ENCODE measurements around the gene ZDHHC8.

Gene ZDHHC8

DNA sequence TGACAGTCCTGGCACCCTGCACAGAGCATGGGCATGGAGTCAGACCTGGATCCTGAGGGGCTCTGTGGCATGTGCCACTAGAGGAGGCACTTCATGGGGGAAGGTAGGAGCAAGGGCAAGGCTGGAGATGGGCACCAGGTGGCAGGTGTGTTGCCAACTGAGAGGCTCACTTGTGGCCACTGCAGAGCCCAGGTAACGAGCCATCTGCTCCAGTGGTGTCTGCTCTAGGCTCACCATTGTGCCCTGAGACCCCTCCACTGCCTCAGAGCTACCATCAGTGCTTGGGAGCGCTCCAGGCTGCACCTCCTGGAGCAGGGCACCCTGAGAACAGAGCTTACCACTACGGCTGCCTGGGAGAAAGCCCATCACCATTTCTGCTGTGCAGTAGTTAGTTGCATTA, 1.3 kb upstream of the ZDHHC8 start:
- peak; percentile 39 to 57 for DNase-seq

GRCh38 chr22:20130731-20131596, 640 bp upstream of the ZDHHC8 start:
- DNase-seq: peak; percentile 52 to 76

DNA sequence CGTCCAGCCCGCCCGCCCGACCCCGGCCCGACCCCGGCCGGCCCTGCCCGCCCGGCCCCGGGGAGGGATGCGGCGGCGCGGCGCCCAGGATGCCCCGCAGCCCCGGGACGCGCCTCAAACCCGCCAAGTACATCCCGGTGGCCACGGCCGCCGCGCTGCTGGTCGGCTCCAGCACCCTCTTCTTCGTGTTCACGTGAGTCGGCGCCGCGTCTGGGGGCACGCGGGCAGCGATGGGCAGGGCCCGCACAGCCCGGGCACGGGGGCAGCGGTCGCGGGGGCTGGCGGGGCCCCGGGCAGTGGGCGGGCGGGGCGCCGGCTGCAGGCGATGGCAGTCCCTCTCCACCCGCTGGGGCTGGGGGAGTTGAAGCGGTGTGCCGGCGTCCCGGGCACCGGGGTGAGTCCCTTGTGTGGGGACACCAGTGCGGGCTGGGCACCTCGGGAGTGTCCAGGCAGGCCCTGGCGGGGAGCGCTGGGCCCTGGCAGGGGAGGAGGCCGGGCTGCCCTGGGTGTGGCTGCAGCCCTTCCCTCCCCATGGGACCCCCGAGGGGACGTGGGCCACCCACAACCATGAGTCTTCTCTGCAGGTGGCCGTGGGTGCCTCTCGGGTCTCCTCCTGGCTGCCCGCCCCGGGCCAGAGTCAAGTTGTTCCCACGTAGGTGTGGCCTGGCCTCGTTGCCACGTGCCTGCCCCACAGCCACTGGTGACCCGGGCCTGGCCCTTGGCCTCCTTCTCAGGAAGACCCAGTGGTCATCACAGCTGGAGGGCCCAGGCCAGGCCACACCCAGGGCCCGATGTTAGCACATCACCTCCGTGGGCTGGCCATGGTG, 468 bp downstream of the ZDHHC8 start:
- no peak for DNase-seq

DNA sequence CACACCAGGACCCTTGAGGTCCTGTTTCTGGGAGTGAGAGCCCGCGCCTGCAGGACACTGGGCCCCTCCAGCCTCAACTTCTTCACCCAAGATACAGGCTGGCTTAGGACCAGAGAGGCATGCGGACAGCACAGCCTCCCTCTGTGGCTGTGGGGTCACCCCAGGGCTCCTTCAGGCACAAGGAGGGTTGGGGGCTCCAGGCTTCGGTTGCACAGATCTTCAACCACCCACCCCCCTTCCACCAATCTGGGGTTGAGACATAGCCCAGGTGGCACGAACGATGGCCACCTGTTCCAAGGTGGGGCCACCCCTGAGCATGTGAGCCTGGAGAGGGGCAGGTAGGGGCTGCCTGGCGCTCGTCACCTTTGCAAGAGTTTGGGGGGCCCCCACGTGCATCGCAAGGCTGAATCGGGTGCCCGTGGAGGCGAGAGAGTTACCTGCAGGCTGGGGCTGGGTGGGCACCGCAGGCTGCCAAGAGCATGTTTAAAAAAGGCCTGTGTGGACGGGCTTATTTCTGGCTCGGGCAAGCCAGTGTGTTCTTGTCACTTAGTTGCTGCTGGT, 1.2 kb downstream of the ZDHHC8 start:
- no peak for DNase-seq

DNA sequence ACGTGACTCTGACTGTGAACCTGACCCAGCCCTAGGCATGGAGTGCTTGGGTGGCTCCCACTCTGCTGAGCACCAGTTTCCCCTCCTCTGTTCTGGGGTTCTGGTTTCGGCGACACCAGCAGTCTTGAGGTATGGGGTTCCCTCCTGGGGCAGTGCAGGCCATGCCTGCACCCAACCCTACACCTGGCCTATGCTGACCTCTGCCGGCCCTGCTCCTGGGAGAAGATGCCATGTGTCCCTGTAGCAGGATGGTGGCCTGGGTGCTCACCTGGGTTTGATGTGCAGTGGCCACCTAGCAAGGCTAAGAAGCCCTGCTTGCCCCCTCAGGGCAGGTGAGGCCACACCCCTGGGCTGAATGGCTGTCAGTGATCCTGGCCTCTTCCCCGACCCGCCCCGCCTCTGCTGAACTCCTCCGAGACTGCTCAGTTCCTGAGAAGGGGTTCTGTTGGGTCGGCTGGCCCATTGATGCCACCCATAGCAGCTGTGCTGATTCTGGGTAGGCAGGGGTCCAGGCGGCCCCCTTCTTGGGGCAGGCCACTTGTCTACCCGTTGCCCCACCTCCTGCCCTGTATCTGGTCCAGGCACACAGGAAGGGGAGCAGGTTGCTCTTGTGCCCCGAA, 2.4 kb downstream of the ZDHHC8 start:
- DNase-seq: no peak

GRCh38 chr22:20135265-20135664, 3.7 kb downstream of the ZDHHC8 start:
- DNase-seq: no peak

- DNase-seq: no peak
Measured at GRCh38 chr22:20135806-20136602, 4.4 kb downstream of the ZDHHC8 start.

- DNase-seq: no peak
Measured at GRCh38 chr22:20136603-20136873, 4.9 kb downstream of the ZDHHC8 start.

GRCh38 chr22:20137113-20137512, 5.5 kb downstream of the ZDHHC8 start:
- no peak for DNase-seq

DNA sequence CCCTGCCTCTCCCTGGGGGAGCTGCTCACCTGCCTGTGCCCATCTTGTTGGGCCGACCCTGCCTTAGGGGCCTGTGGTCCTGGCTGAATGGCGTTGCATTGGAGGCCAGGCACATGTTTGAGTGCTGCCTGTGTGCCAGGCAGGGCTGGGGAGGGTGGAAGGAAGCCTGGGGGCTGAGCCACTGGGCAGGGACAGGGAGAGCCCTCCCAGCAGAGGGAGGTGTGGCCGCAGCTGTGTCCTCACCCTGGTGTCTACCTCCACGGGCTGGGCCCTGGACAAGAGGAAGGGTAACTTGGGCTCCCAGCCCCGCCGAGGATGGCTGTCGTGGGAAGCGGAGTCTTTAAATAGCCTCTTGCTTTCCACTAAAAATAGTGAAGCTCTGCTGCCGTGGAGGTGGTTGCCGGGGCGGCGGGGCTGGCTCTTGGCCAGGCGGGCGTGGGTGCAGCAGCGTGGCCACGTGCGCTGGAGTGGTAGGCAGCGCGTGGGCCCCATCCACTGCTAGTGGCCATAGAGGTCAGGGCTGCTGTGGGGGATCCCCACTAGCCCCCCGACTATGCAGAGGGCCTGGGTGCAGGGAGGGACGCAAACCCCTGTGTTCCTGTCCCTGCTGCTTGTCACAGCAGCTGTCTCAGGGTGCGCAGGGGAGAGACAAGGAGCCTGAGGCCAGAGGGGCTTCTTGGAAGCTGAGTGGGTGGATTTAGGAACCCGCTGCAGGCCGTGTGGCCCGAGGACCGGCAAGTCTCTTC, 6.2 kb downstream of the ZDHHC8 start:
- DNase-seq: no peak

GRCh38 chr22:20138417-20138738, 6.8 kb downstream of the ZDHHC8 start:
- no peak for DNase-seq

- no peak for DNase-seq
Measured at GRCh38 chr22:20138868-20139267, 7.3 kb downstream of the ZDHHC8 start.

- DNase-seq: no peak
Measured at GRCh38 chr22:20139391-20140106, 7.9 kb downstream of the ZDHHC8 start.

DNA sequence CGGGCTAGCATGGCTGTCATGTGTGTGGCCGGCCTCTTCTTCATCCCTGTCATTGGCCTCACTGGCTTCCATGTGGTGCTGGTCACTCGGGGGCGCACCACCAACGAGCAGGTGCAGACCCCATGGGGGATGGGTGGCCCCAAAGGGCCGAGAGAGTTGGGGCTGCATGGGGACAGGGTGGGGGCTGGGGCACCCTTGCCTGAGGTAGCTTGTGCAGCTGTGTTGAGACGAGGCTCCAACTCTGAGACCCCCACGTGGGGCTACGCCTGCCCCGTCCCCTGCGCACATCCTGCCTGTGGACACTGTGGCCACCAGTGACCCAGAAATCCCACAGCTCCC, 8.5 kb downstream of the ZDHHC8 start:
- DNase-seq: no peak

DNA sequence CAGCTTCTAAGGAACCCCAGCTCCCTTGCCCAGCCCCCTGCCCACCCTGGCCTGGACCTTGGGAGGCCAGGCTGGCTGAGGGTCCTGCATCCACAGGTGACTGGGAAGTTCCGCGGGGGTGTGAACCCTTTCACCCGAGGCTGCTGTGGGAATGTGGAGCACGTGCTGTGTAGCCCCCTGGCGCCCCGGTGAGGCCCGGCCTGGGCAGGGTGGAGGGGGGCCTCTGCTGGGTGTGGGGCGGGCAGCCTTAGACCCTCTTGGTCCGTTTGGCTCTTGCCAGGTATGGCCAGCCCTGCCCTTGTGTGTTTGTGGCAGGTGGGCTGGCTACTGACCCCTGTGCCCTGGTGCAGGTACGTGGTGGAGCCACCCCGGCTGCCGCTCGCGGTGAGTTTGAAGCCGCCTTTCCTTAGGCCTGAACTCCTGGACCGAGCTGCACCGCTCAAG, 8.9 kb downstream of the ZDHHC8 start:
- DNase-seq: no peak

- no peak for DNase-seq
Measured at GRCh38 chr22:20141186-20142077, 9.8 kb downstream of the ZDHHC8 start.

DNA sequence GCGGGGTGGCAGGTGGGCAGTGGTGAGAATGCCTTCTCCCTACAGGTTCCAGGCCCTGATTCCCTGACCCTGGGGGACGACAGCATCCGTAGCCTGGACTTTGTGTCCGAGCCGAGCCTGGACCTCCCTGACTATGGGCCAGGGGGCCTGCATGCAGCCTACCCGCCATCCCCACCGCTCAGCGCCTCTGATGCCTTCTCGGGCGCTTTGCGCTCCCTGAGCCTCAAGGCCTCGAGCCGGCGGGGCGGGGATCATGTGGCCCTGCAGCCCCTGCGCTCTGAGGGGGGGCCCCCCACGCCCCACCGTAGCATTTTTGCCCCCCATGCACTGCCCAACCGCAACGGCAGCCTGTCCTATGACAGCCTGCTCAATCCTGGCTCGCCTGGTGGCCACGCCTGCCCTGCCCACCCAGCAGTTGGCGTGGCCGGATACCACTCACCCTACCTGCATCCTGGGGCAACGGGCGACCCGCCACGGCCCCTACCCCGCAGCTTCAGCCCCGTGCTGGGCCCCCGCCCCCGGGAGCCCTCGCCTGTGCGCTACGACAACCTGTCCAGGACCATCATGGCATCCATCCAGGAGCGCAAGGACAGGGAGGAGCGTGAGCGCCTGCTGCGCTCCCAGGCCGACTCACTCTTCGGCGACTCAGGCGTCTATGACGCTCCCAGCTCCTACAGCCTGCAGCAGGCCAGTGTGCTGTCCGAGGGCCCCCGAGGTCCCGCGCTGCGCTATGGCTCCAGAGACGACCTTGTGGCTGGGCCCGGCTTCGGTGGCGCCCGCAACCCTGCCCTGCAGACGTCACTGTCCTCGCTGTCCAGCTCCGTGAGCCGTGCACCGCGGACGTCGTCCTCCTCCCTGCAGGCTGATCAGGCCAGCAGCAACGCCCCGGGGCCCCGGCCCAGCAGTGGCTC, 11.4 kb downstream of the ZDHHC8 start:
- no peak for DNase-seq

DNA sequence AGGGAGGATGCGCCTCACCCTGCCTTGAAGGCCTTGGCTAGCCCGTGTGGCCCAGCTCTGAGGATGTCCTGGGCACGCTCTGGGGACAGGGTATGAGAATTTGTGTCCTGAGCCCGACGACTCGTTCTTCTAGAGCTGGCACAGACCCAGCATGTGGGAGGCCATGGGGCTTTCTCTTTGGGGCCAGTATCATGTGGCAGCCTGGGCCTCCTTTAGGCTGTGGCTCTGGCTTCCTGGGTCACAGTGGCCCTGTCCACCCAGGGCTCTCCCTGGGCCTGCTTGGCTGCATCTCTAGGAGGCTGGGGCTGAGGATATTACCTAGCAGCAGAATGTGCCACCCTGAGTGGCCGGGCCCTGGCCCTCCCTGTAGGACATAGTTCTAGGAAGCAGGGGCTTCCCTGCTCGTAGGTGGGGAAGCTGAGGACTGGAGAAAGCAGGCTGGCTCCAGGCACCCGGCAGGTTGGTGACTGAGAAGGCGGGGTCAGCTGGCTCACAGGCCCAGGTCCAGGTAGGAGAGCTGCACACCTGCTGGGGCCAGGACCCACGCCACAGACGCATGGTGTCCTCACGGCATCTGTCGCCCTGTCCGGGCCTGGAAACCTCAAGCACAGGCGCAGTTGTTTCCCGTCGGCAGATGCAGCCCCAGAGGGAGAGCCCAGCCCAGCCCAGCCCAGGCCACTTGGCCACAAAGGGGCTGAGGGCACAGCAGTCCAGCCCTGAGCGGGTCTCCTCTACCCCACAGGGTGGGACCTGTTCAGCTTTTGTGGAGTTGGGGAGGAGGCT, 12.5 kb downstream of the ZDHHC8 start:
- no peak for DNase-seq
